Measurements from ENCODE around the gene CST3. TPM values are rescaled to one million over a fixed set of nuclear protein-coding genes. Genes with fewer than 3 reads are reported as not detected.
"Not testable (repeated sequence)": the region's sequence is repeated elsewhere in the genome, so short reads cannot be mapped to it uniquely, and the experiment has no call there.

CST3 gene
- total RNA-seq, result 2,306 TPM

GRCh38 chr20:23637282-23638221 lies at the start of gene CST3:
Gene CST3, minus strand, starts transcription at chr20:23637955. Its CDS starts 93 bp downstream, at chr20:23637862.
- DNase-seq (ENCODE audit: low spot score), result peak; percentile 90

- no peak for DNase-seq (ENCODE audit: low spot score)
Observed at GRCh38 chr20:23686046-23686750, 48.4 kb upstream of the CST3 start.

GRCh38 chr20:23685529-23685896 lies 47.8 kb upstream of the CST3 start:
- not testable (repeated sequence) for DNase-seq (ENCODE audit: low spot score)

- no peak for DNase-seq (ENCODE audit: low spot score)
Observed at GRCh38 chr20:23684261-23684660, 46.5 kb upstream of the CST3 start.

- no peak for DNase-seq (ENCODE audit: low spot score)
Observed at GRCh38 chr20:23683807-23684206, 46.1 kb upstream of the CST3 start.

GRCh38 chr20:23683281-23683680 lies 45.5 kb upstream of the CST3 start:
- no peak for DNase-seq (ENCODE audit: low spot score)

GRCh38 chr20:23680146-23680545 lies 42.4 kb upstream of the CST3 start:
- no peak for DNase-seq (ENCODE audit: low spot score)

- DNase-seq (ENCODE audit: low spot score), result no peak
Observed at GRCh38 chr20:23679133-23680092, 41.7 kb upstream of the CST3 start.

- no peak for DNase-seq (ENCODE audit: low spot score)
Observed at GRCh38 chr20:23673209-23673608, 35.5 kb upstream of the CST3 start.

- no peak for DNase-seq (ENCODE audit: low spot score)
Observed at GRCh38 chr20:23672158-23672557, 34.4 kb upstream of the CST3 start.

- DNase-seq (ENCODE audit: low spot score), result peak; percentile 44
Observed at GRCh38 chr20:23671479-23671878, 33.7 kb upstream of the CST3 start.

- DNase-seq (ENCODE audit: low spot score), result no peak
Observed at GRCh38 chr20:23670361-23670760, 32.6 kb upstream of the CST3 start.

GRCh38 chr20:23669866-23670265 lies 32.1 kb upstream of the CST3 start:
- no peak for DNase-seq (ENCODE audit: low spot score)

- no peak for DNase-seq (ENCODE audit: low spot score)
Observed at GRCh38 chr20:23669327-23669726, 31.6 kb upstream of the CST3 start.

GRCh38 chr20:23668477-23668951 lies 30.8 kb upstream of the CST3 start:
- peak; percentile 50 for DNase-seq (ENCODE audit: low spot score)

GRCh38 chr20:23667666-23668065 lies 29.9 kb upstream of the CST3 start:
- no peak for DNase-seq (ENCODE audit: low spot score)

- no peak for DNase-seq (ENCODE audit: low spot score)
Observed at GRCh38 chr20:23666698-23667097, 28.9 kb upstream of the CST3 start.

GRCh38 chr20:23666189-23666588 lies 28.4 kb upstream of the CST3 start:
- DNase-seq (ENCODE audit: low spot score), result no peak

GRCh38 chr20:23664954-23665353 lies 27.2 kb upstream of the CST3 start:
- DNase-seq (ENCODE audit: low spot score), result no peak

GRCh38 chr20:23664046-23664445 lies 26.3 kb upstream of the CST3 start:
- not testable (repeated sequence) for DNase-seq (ENCODE audit: low spot score)

- DNase-seq (ENCODE audit: low spot score), result no peak
Observed at GRCh38 chr20:23663180-23663579, 25.4 kb upstream of the CST3 start.
